Skeletal muscle tissue (tissue), 5 donors: Measurements from ENCODE around the gene MSRB1. TPM values are rescaled to one million over a fixed set of nuclear protein-coding genes. Genes with fewer than 3 reads are reported as not detected.

Experiments
- H3K27ac ChIP-seq: one replicate; pipeline ENCODE4 v1.7.0; 2013; ENCODE audit warnings: mild to moderate bottlenecking, low read depth, low read length, inconsistent platforms
- H3K27me3 ChIP-seq, 3 donors: one replicate each; pipeline ENCODE4 v1.7.0; 2013; ENCODE audit warnings: low read length in 3 of 3; ENCODE audit not compliant: control insufficient read depth in 3 of 3, insufficient read depth in 3 of 3
- H3K36me3 ChIP-seq, 3 donors: one replicate each; pipeline ENCODE4 v1.7.0; 2013; ENCODE audit warnings: low read length in 3 of 3; ENCODE audit not compliant: control insufficient read depth in 3 of 3, insufficient read depth in 3 of 3
- H3K4me1 ChIP-seq, 3 donors: one replicate each; pipeline ENCODE4 v1.7.0; 2013; ENCODE audit warnings: low read length in 3 of 3, mild to moderate bottlenecking in 3 of 3; ENCODE audit not compliant: control insufficient read depth in 3 of 3, insufficient read depth in 3 of 3
- H3K4me3 ChIP-seq, 3 donors: one replicate each; pipeline ENCODE4 v1.7.0; 2013; ENCODE audit warnings: low read length in 3 of 3
- H3K9ac ChIP-seq, 3 donors: one replicate each; pipeline ENCODE4 v1.7.0; 2013; ENCODE audit warnings: low read length in 3 of 3, mild to moderate bottlenecking in 3 of 3, moderate library complexity in 2 of 3, low read depth in 1 of 3
- H3K9me3 ChIP-seq, 3 donors: one replicate each; pipeline ENCODE4 v1.7.0; 2013; ENCODE audit warnings: low read length in 3 of 3; ENCODE audit not compliant: control insufficient read depth in 3 of 3
- small RNA-seq: library from RNA; depleted of rRNA; stranded (forward); fragments of <200 nt; gene quantifications from one replicate; pipeline ENCODE3, GENCODE V24; 2014
- total RNA-seq: library from RNA; depleted of rRNA; stranded (reverse); fragments of >200 nt; gene quantifications from one replicate; pipeline ENCODE4 v1.2.3, GENCODE V29; 2014
- donor health status: Osteomylitis.

MSRB1 gene
- total RNA-seq, 1 donor from 2014 or later, result 13.6 TPM

GRCh38 chr16:1890024-1890707, 52.8 kb downstream of the MSRB1 start:
- no peaks in the 10 kb centered on the region for H3K36me3 ChIP-seq
- no peaks in the 10 kb centered on the region for H3K9me3 ChIP-seq
- no peak overlapping the region for H3K4me3 ChIP-seq
- H3K9ac ChIP-seq, result no peak overlapping the region
- H3K4me1 ChIP-seq, result no peaks in the 10 kb centered on the region
- no peak overlapping the region for H3K27ac ChIP-seq
- peaks cover 5 to 19% (median 10%) of the 10 kb centered on the region in 3 donors for H3K27me3 ChIP-seq

Small RNA genes lying within 50 kb of the gene (small RNA-seq; reads per million reads assigned to genes)
- gene AC005363.2 (not detected), gene SNORA10 (not detected), gene SNORA64 (not detected)

Other genes with a start within 250 kb of the MSRB1 start
- 28.7 TPM for gene MAPK8IP3, start 237.0 kb downstream of the MSRB1 start, total RNA-seq
- gene NME3, start 171.7 kb downstream of the MSRB1 start, total RNA-seq, result 20.4 TPM
- 5.2 TPM for gene EME2, start 170.4 kb downstream of the MSRB1 start, total RNA-seq
- gene MRPS34, start 170.1 kb downstream of the MSRB1 start, total RNA-seq, result 17.7 TPM
- 27.7 TPM for gene SPSB3, start 160.6 kb downstream of the MSRB1 start, total RNA-seq
- gene NUBP2, start 160.2 kb downstream of the MSRB1 start, total RNA-seq, result 40.7 TPM
- gene IGFALS, start 149.5 kb downstream of the MSRB1 start, total RNA-seq, result not detected
- 42.3 TPM for gene HAGH, start 116.4 kb downstream of the MSRB1 start, total RNA-seq
- gene FAHD1, start 116.0 kb downstream of the MSRB1 start, total RNA-seq, result 23.0 TPM
- under 0.01 TPM for gene MEIOB, start 71.0 kb downstream of the MSRB1 start, total RNA-seq
- gene HS3ST6, start 24.8 kb downstream of the MSRB1 start, total RNA-seq, result not detected
- 84.5 TPM for gene RPL3L, start 11.5 kb upstream of the MSRB1 start, total RNA-seq
- gene NDUFB10, start 16.3 kb upstream of the MSRB1 start, total RNA-seq, result 130 TPM
- 3,178 TPM for gene RPS2, start 21.6 kb upstream of the MSRB1 start, total RNA-seq
- not detected for gene RNF151, start 23.7 kb upstream of the MSRB1 start, total RNA-seq
- 18.8 TPM for gene TBL3, start 28.9 kb upstream of the MSRB1 start, total RNA-seq
- 1.6 TPM for gene NOXO1, start 38.3 kb upstream of the MSRB1 start, total RNA-seq
- gene GFER, start 41.0 kb upstream of the MSRB1 start, total RNA-seq, result 4.7 TPM
- 0.52 TPM for gene SYNGR3, start 46.8 kb upstream of the MSRB1 start, total RNA-seq
- 4.7 TPM for gene ZNF598, start 66.6 kb upstream of the MSRB1 start, total RNA-seq
- gene NPW, start 76.6 kb upstream of the MSRB1 start, total RNA-seq, result not detected
- 15.1 TPM for gene NHERF2, start 83.7 kb upstream of the MSRB1 start, total RNA-seq
- 13.6 TPM for gene NTHL1, start 104.6 kb upstream of the MSRB1 start, total RNA-seq
- gene TSC2, start 104.8 kb upstream of the MSRB1 start, total RNA-seq, result 49.6 TPM
- gene PKD1, start 192.7 kb upstream of the MSRB1 start, total RNA-seq, result 88.7 TPM
- gene RAB26, start 205.4 kb upstream of the MSRB1 start, total RNA-seq, result not detected
- 24.0 TPM for gene TRAF7, start 212.6 kb upstream of the MSRB1 start, total RNA-seq